Measurements from ENCODE around the gene GIGYF2.

GIGYF2 gene

GRCh38 chr2:232877940-232878511, 180.9 kb downstream of the GIGYF2 start:
- no peak for DNase-seq (ENCODE audit: low read depth)
- H3K4me3 ChIP-seq (ENCODE audit: low read length) = no peak overlapping the region
- TF ChIP-seq CTCF (conservative IDR thresholded peaks at IDR 0.05; ENCODE audit: low read depth, low read length) = no peak

- no peak for DNase-seq (ENCODE audit: low read depth)
- H3K4me3 ChIP-seq (ENCODE audit: low read length) = no peak overlapping the region
- no peak for TF ChIP-seq CTCF (conservative IDR thresholded peaks at IDR 0.05; ENCODE audit: low read depth, low read length)
Observed at GRCh38 chr2:232878855-232879617, 181.9 kb downstream of the GIGYF2 start.

GRCh38 chr2:232879618-232880494, 182.7 kb downstream of the GIGYF2 start:
- no peak for TF ChIP-seq CTCF (conservative IDR thresholded peaks at IDR 0.05; ENCODE audit: low read depth, low read length)
- no peak for DNase-seq (ENCODE audit: low read depth)
- H3K4me3 ChIP-seq (ENCODE audit: low read length) = no peak overlapping the region

GRCh38 chr2:232880764-232881351, 183.7 kb downstream of the GIGYF2 start:
- no peak for DNase-seq (ENCODE audit: low read depth)
- TF ChIP-seq CTCF (conservative IDR thresholded peaks at IDR 0.05; ENCODE audit: low read depth, low read length) = no peak
- H3K4me3 ChIP-seq (ENCODE audit: low read length) = no peak overlapping the region

- H3K4me3 ChIP-seq (ENCODE audit: low read length) = no peak overlapping the region
- TF ChIP-seq CTCF (conservative IDR thresholded peaks at IDR 0.05; ENCODE audit: low read depth, low read length) = no peak
- DNase-seq (ENCODE audit: low read depth) = no peak
Observed at GRCh38 chr2:232882085-232882484, 185.0 kb downstream of the GIGYF2 start.

- no peak overlapping the region for H3K4me3 ChIP-seq (ENCODE audit: low read length)
- no peak for DNase-seq (ENCODE audit: low read depth)
- no peak for TF ChIP-seq CTCF (conservative IDR thresholded peaks at IDR 0.05; ENCODE audit: low read depth, low read length)
Observed at GRCh38 chr2:232882505-232883115, 185.5 kb downstream of the GIGYF2 start.
